HepG2 (cell line): ENCODE data around the gene NR4A2. TPM values are rescaled to one million over a fixed set of nuclear protein-coding genes. Genes with fewer than 3 reads are reported as not detected.

Experiments used
- BORCS8-MEF2B ChIP-seq: sonication (generic); formaldehyde crosslinking; IDR thresholded peaks from 2 replicates; pipeline ENCODE4 v1.8.0; 2022; ENCODE audit warnings: mild to moderate bottlenecking, missing genetic modification reagents
- CBX2 ChIP-seq, 2 experiments: fragments of 200-600 bp in 1 of 2; sonication (generic); formaldehyde crosslinking in 1 of 2; IDR thresholded peaks; 2 replicates each; pipeline versions ENCODE4 v1.7.0 to v1.8.1; 2018 to 2022; ENCODE audit warnings: low read depth in 2 of 2, low read length in 1 of 2, mild to moderate bottlenecking in 1 of 2, missing genetic modification reagents in 1 of 2
- FOXA1 ChIP-seq, 2 experiments: fragments of 450-650 bp in 1 of 2; sonication (generic) in 1 of 2; formaldehyde crosslinking in 1 of 2; IDR thresholded peaks; 2 replicates each; pipeline versions ENCODE4 v1.4.0 to v1.6.1; 2016 to 2020; ENCODE audit warnings: missing genetic modification reagents in 1 of 2
- FOXP1 ChIP-seq, 2 experiments: fragments of 450-650 bp in 1 of 2; IDR thresholded peaks; 2 replicates each; pipeline ENCODE4 v1.6.1; 2017 to 2018; ENCODE audit warnings: antibody characterized with exemption in 1 of 2
- GABPB1 ChIP-seq: IDR thresholded peaks from 2 replicates; pipeline ENCODE4 v1.6.1; 2016; ENCODE audit warnings: mild to moderate bottlenecking, missing genetic modification reagents, moderate library complexity, missing compliant biosample characterization
- HDAC1 ChIP-seq: sonication (generic); formaldehyde crosslinking; IDR thresholded peaks from 2 replicates; pipeline ENCODE4 v1.5.1; 2020; ENCODE audit warnings: mild to moderate bottlenecking, missing genetic modification reagents
- ZBTB8A ChIP-seq: sonication (generic); formaldehyde crosslinking; IDR thresholded peaks from 2 replicates; pipeline ENCODE4 v1.4.0; 2020; ENCODE audit warnings: mild to moderate bottlenecking, low read depth, missing genetic modification reagents, borderline replicate concordance
- ZNF547 ChIP-seq: sonication (generic); formaldehyde crosslinking; IDR thresholded peaks from 2 replicates; pipeline ENCODE4 v1.5.1; 2020; ENCODE audit warnings: mild to moderate bottlenecking, missing genetic modification reagents
- polyA plus RNA-seq, 8 experiments: library from polyadenylated mRNA; depleted of rRNA in 3 of 8; stranded (reverse) in 7 of 8; unstranded in 1 of 8; fragments of >200 nt; fragmentation: Illumina TruSeq in 4 of 8; extraction: Trizol in 4 of 8; gene quantifications; 2 replicates each; pipeline versions ENCODE4 v1.2.1 to v1.2.3, GENCODE V29; 2011 to 2016; ENCODE audit warnings: low read depth in 4 of 8, missing spikeins in 1 of 8, mixed read lengths in 1 of 8; ENCODE audit not compliant: insufficient read depth in 1 of 8
- total RNA-seq, 5 experiments: library from RNA; depleted of rRNA; stranded (reverse); fragments of >200 nt; fragmentation: Illumina TruSeq; extraction: Trizol; gene quantifications; 2 replicates each; pipeline ENCODE4 v1.2.3, GENCODE V29; 2016; ENCODE audit warnings: low read depth in 1 of 5
- TF ChIP-seq, protein P1 (sequence below): IDR thresholded peaks from 2 replicates; pipeline ENCODE4 v1.6.1; 2016; ENCODE audit warnings: low read depth, missing genetic modification reagents, missing compliant biosample characterization
- TF ChIP-seq, protein P2 (sequence below): sonication (generic); formaldehyde crosslinking; IDR thresholded peaks from 2 replicates; pipeline ENCODE4 v1.4.0; 2020; ENCODE audit warnings: missing genetic modification reagents
- TF ChIP-seq, protein P3 (sequence below): fragments of 450-650 bp; IDR thresholded peaks from 2 replicates; pipeline ENCODE4 v1.6.1; 2016
- TF ChIP-seq, protein P4 (sequence below): sonication (generic); formaldehyde crosslinking; IDR thresholded peaks from 2 replicates; pipeline ENCODE4 v1.4.0; 2020; ENCODE audit warnings: missing genetic modification reagents
- TF ChIP-seq, protein P5 (sequence below): sonication (generic); formaldehyde crosslinking; conservative IDR thresholded peaks from 2 replicates; pipeline ENCODE4 v1.4.0; 2020; ENCODE audit warnings: missing genetic modification reagents
- TF ChIP-seq, protein P6 (sequence below): sonication (generic); formaldehyde crosslinking; IDR thresholded peaks from 2 replicates; pipeline ENCODE4 v1.4.0; 2020; ENCODE audit warnings: missing genetic modification reagents, mild to moderate bottlenecking, borderline replicate concordance

NR4A2 gene
- total and polyA plus RNA-seq, 2 of the 13 experiments (the other 11 are each of a cell fraction or from before 2014, with no cell fraction given): not detected

DNA sequence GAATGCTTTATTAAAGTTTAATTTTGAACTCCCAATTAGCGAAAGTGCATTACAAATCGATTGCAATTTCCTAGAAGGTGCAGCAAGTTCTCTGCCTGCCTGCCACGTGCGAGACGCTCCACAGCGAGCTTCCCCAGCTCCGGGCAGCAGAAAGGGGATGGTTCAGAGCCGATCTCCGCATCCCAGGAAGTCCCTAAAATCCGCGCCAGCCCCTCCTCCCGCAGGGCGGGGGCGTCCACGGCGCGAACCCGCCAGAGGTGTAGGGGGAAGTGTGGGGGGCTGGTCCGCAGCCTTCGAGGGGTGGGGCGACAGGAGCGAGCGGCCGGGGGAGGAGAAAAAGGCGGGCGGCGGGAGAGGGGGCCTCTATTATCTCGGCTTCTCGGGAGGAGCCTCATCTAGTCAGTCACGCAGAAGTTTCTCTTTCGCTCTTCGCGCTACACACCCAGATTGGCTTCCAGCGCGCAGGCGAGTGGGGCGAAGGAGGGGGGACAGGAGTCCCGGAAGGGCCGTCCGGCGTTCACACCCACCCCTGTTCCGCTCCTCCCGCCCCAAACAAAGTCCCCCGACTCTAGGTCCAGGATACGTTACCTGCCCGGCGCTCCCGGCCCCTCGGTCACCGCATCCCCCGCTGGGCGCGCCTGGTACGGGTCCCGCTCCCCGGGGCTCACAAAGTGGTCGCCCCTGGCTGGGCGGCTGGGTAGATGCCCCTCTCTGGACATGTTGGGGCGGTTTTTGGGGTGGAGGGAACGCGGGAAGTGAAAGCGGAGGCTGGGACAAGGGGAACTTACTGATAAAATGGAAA, 9.1 kb upstream of the NR4A2 start (continued):
- TF ChIP-seq, protein P1, sequence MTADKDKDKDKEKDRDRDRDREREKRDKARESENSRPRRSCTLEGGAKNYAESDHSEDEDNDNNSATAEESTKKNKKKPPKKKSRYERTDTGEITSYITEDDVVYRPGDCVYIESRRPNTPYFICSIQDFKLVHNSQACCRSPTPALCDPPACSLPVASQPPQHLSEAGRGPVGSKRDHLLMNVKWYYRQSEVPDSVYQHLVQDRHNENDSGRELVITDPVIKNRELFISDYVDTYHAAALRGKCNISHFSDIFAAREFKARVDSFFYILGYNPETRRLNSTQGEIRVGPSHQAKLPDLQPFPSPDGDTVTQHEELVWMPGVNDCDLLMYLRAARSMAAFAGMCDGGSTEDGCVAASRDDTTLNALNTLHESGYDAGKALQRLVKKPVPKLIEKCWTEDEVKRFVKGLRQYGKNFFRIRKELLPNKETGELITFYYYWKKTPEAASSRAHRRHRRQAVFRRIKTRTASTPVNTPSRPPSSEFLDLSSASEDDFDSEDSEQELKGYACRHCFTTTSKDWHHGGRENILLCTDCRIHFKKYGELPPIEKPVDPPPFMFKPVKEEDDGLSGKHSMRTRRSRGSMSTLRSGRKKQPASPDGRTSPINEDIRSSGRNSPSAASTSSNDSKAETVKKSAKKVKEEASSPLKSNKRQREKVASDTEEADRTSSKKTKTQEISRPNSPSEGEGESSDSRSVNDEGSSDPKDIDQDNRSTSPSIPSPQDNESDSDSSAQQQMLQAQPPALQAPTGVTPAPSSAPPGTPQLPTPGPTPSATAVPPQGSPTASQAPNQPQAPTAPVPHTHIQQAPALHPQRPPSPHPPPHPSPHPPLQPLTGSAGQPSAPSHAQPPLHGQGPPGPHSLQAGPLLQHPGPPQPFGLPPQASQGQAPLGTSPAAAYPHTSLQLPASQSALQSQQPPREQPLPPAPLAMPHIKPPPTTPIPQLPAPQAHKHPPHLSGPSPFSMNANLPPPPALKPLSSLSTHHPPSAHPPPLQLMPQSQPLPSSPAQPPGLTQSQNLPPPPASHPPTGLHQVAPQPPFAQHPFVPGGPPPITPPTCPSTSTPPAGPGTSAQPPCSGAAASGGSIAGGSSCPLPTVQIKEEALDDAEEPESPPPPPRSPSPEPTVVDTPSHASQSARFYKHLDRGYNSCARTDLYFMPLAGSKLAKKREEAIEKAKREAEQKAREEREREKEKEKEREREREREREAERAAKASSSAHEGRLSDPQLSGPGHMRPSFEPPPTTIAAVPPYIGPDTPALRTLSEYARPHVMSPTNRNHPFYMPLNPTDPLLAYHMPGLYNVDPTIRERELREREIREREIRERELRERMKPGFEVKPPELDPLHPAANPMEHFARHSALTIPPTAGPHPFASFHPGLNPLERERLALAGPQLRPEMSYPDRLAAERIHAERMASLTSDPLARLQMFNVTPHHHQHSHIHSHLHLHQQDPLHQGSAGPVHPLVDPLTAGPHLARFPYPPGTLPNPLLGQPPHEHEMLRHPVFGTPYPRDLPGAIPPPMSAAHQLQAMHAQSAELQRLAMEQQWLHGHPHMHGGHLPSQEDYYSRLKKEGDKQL: no peak
- TF ChIP-seq, protein P2, sequence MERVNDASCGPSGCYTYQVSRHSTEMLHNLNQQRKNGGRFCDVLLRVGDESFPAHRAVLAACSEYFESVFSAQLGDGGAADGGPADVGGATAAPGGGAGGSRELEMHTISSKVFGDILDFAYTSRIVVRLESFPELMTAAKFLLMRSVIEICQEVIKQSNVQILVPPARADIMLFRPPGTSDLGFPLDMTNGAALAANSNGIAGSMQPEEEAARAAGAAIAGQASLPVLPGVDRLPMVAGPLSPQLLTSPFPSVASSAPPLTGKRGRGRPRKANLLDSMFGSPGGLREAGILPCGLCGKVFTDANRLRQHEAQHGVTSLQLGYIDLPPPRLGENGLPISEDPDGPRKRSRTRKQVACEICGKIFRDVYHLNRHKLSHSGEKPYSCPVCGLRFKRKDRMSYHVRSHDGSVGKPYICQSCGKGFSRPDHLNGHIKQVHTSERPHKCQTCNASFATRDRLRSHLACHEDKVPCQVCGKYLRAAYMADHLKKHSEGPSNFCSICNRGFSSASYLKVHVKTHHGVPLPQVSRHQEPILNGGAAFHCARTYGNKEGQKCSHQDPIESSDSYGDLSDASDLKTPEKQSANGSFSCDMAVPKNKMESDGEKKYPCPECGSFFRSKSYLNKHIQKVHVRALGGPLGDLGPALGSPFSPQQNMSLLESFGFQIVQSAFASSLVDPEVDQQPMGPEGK (CRISPR knock-in tag): no peak
- TF ChIP-seq GABPB1 (CRISPR knock-in tag): peak; percentile 64
- TF ChIP-seq, protein P3, sequence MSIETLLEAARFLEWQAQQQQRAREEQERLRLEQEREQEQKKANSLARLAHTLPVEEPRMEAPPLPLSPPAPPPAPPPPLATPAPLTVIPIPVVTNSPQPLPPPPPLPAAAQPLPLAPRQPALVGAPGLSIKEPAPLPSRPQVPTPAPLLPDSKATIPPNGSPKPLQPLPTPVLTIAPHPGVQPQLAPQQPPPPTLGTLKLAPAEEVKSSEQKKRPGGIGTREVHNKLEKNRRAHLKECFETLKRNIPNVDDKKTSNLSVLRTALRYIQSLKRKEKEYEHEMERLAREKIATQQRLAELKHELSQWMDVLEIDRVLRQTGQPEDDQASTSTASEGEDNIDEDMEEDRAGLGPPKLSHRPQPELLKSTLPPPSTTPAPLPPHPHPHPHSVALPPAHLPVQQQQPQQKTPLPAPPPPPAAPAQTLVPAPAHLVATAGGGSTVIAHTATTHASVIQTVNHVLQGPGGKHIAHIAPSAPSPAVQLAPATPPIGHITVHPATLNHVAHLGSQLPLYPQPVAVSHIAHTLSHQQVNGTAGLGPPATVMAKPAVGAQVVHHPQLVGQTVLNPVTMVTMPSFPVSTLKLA: no peak
- TF ChIP-seq, protein P4, sequence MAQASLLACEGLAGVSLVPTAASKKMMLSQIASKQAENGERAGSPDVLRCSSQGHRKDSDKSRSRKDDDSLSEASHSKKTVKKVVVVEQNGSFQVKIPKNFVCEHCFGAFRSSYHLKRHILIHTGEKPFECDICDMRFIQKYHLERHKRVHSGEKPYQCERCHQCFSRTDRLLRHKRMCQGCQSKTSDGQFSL (CRISPR knock-in tag): no peak
- TF ChIP-seq ZNF547 (CRISPR knock-in tag): no peak; the same call in 1 of the 2 replicates
- no peak for TF ChIP-seq HDAC1
- no peak for TF ChIP-seq FOXP1 (IDR thresholded peaks at IDR 0.05)
- TF ChIP-seq FOXP1 (CRISPR knock-in tag; IDR thresholded peaks at IDR 0.05): no peak
- TF ChIP-seq BORCS8-MEF2B: no peak
- TF ChIP-seq FOXA1 (IDR thresholded peaks at IDR 0.05): no peak
- no peak for TF ChIP-seq FOXA1 (CRISPR knock-in tag; IDR thresholded peaks at IDR 0.05)
- TF ChIP-seq, protein P5, sequence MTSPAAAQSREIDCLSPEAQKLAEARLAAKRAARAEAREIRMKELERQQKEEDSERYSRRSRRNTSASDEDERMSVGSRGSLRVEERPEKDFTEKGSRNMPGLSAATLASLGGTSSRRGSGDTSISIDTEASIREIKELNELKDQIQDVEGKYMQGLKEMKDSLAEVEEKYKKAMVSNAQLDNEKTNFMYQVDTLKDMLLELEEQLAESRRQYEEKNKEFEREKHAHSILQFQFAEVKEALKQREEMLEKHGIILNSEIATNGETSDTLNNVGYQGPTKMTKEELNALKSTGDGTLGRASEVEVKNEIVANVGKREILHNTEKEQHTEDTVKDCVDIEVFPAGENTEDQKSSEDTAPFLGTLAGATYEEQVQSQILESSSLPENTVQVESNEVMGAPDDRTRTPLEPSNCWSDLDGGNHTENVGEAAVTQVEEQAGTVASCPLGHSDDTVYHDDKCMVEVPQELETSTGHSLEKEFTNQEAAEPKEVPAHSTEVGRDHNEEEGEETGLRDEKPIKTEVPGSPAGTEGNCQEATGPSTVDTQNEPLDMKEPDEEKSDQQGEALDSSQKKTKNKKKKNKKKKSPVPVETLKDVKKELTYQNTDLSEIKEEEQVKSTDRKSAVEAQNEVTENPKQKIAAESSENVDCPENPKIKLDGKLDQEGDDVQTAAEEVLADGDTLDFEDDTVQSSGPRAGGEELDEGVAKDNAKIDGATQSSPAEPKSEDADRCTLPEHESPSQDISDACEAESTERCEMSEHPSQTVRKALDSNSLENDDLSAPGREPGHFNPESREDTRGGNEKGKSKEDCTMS (CRISPR knock-in tag): no peak
- peak; percentile 27; the same call in 1 of the 2 replicates for TF ChIP-seq CBX2 (IDR thresholded peaks at IDR 0.05; ENCODE audit: low read depth, low read length)
- no peak for TF ChIP-seq CBX2 (CRISPR knock-in tag; IDR thresholded peaks at IDR 0.05; ENCODE audit: low read depth)
- TF ChIP-seq, protein P6, sequence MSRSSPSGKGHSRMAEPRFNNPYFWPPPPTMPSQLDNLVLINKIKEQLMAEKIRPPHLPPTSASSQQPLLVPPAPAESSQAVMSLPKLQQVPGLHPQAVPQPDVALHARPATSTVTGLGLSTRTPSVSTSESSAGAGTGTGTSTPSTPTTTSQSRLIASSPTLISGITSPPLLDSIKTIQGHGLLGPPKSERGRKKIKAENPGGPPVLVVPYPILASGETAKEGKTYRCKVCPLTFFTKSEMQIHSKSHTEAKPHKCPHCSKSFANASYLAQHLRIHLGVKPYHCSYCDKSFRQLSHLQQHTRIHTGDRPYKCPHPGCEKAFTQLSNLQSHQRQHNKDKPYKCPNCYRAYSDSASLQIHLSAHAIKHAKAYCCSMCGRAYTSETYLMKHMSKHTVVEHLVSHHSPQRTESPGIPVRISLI: no peak
- TF ChIP-seq ZBTB8A (CRISPR knock-in tag): no peak
